OCI-LY7 (cell line): Measurements from ENCODE around the gene TPD52L1. TPM values are rescaled to one million over a fixed set of nuclear protein-coding genes. Genes with fewer than 3 reads are reported as not detected.

ENCODE experiments used
- BruUV-seq: library from RNA; stranded (reverse); fragments of 400-500 nt; replicated peaks from 2 replicates; lab custom pipeline; 2021; lab: Mats Ljungman, UMichigan
- CTCF ChIA-PET: fragments of 300-600 bp; sonication (Branson Sonifier 250); formaldehyde crosslinking; loops from one replicate; lab custom pipeline; 2022; ENCODE audit warnings: antibody characterized with exemption; ENCODE audit not compliant: unreplicated experiment; lab: Charles Lee
- POLR2A ChIA-PET: fragments of 300-600 bp; sonication (Branson Sonifier 250); formaldehyde crosslinking; loops from one replicate; lab custom pipeline; 2022; ENCODE audit warnings: antibody characterized with exemption; lab: Charles Lee
- DNase-seq: peaks from one replicate; pipeline ENCODE4 v3.0.0-alpha.2; 2015; ENCODE audit warnings: low spot score
- H2AFZ ChIP-seq: fragments of 200-600 bp; sonication (generic), shearing (Covaris generic); 2 replicates; pipeline ENCODE4 v1.6.1; 2014; ENCODE audit warnings: mild to moderate bottlenecking, antibody characterized with exemption, low read length, moderate library complexity
- H3K27ac ChIP-seq: fragments of 200-600 bp; sonication (generic); 2 replicates; pipeline ENCODE4 v1.5.1; 2014; ENCODE audit warnings: mixed run types, low read depth, mild to moderate bottlenecking, moderate library complexity, low read length, inconsistent platforms; ENCODE audit not compliant: poor library complexity, severe bottlenecking
- H3K36me3 ChIP-seq: fragments of 200-600 bp; sonication (generic); 2 replicates; pipeline ENCODE4 v1.6.1; 2014; ENCODE audit warnings: mild to moderate bottlenecking, antibody characterized with exemption, low read length, moderate library complexity, mixed read lengths; ENCODE audit not compliant: insufficient read depth
- H3K4me1 ChIP-seq: fragments of 200-600 bp; sonication (generic); 2 replicates; pipeline ENCODE4 v1.5.1; 2014; ENCODE audit warnings: mild to moderate bottlenecking, low read length; ENCODE audit not compliant: insufficient read depth, poor library complexity, severe bottlenecking
- H3K4me2 ChIP-seq: fragments of 200-600 bp; sonication (generic); 2 replicates; pipeline ENCODE4 v1.6.1; 2014; ENCODE audit warnings: mild to moderate bottlenecking, low read length
- H3K4me3 ChIP-seq: fragments of 200-600 bp; sonication (generic); 2 replicates; pipeline ENCODE4 v1.5.1; 2014; ENCODE audit warnings: mild to moderate bottlenecking, low read depth, low read length; ENCODE audit not compliant: poor library complexity, severe bottlenecking
- H3K79me2 ChIP-seq: fragments of 200-600 bp; sonication (generic); 2 replicates; pipeline ENCODE4 v1.6.1; 2016; ENCODE audit warnings: low read depth, mild to moderate bottlenecking, low read length, moderate library complexity, mixed read lengths; ENCODE audit not compliant: insufficient read depth
- H3K9me2 ChIP-seq: fragments of 200-600 bp; sonication (generic); 2 replicates; pipeline ENCODE4 v1.6.1; 2016; ENCODE audit warnings: mild to moderate bottlenecking, low read length, mixed read lengths; ENCODE audit not compliant: insufficient read depth
- H3K9me3 ChIP-seq: fragments of 200-600 bp; sonication (generic); 2 replicates; pipeline ENCODE4 v1.6.1; 2014; ENCODE audit warnings: mild to moderate bottlenecking, mixed run types, low read length, mixed read lengths
- H4K20me1 ChIP-seq: fragments of 200-600 bp; sonication (generic); 2 replicates; pipeline ENCODE4 v1.6.1; 2014; ENCODE audit warnings: mild to moderate bottlenecking, antibody characterized with exemption, low read length, moderate library complexity, mixed read lengths; ENCODE audit not compliant: insufficient read depth
- CTCF ChIP-seq: fragments of 200-600 bp; sonication (generic); conservative IDR thresholded peaks from 2 replicates; pipeline ENCODE4 v1.5.1; 2014; ENCODE audit warnings: mild to moderate bottlenecking, antibody characterized with exemption, low read length, moderate library complexity, mixed read lengths
- EZH2phosphoT487 ChIP-seq: fragments of 200-600 bp; sonication (generic); IDR thresholded peaks from 2 replicates; pipeline ENCODE4 v1.6.1; 2018; ENCODE audit warnings: low read depth, borderline replicate concordance, mild to moderate bottlenecking, mixed run types, antibody characterized with exemption, low read length, moderate library complexity, mixed read lengths
- intact Hi-C: fragments of 100-400 bp; cut with micrococcal nuclease; formaldehyde crosslinking; loops from one replicate; pipeline ENCODE4 v1.10.0; 2022; ENCODE audit not compliant: unreplicated experiment
- total RNA-seq, 2 experiments: library from RNA; depleted of rRNA in 1 of 2; stranded (reverse); fragments of >200 nt in 1 of 2; shearing (Covaris generic) in 1 of 2; gene quantifications; 2 replicates each; pipeline ENCODE4 v1.2.3, GENCODE V29; 2014 to 2022

The TPD52L1 gene
- total RNA-seq, 2 experiments from 2014 or later: not detected

DNA sequence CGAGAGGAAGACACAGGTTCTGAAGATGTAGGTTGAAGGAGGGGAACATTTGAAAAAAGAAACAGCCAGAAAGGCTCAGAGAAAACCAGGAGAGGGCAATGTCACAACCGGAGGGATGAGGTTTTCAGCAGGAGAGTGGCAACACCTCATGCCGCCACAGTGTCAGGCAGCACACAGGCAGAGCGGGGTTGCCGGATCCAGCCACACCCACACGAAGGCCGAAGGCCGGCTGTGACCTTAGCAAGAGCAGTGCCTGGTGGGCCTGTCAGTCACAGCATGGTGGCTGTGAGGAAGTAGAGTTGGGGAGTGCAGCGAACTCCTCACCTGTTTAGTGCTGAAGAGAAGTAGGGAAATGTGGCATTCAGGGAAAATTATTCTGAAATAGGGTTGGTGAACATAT is 134.1 kb downstream of the TPD52L1 start:
- TF ChIP-seq EZH2phosphoT487: no peak
- no peak for TF ChIP-seq CTCF
- H3K9me3 ChIP-seq: no peaks in the 10 kb centered on the region
- DNase-seq: no peak
- H4K20me1 ChIP-seq: no peaks in the 10 kb centered on the region; the same call in 1 of the 2 replicates
- peaks cover 75% of the 10 kb centered on the region for H3K36me3 ChIP-seq
- intact Hi-C loops: no loop called here
- H3K79me2 ChIP-seq: no peaks in the 10 kb centered on the region
- ChIA-PET POLR2A (no interaction called here), CTCF (no interaction called here)
- no peaks in the 10 kb centered on the region for H3K9me2 ChIP-seq
- H3K4me3 ChIP-seq: no peak overlapping the region
- no peak overlapping the region for H2AFZ ChIP-seq
- H3K4me2 ChIP-seq: no peak overlapping the region
- no peak overlapping the region for H3K27ac ChIP-seq
- no TSS peak for BruUV-seq
- no peaks in the 10 kb centered on the region for H3K4me1 ChIP-seq

GRCh38 chr6:125293587-125293986 is 140.0 kb downstream of the TPD52L1 start:
- no peak overlapping the region for H3K4me3 ChIP-seq
- H3K9me3 ChIP-seq: no peaks in the 10 kb centered on the region
- ChIA-PET POLR2A (interaction anchor here (1.0 kb wide), 1 partner anchor 8 kb away, joined by 6 read pairs; the partner anchor contains the start of gene HDDC2), CTCF (interaction anchor here (1.0 kb wide), 1 partner anchor 19 kb away, joined by 3 read pairs; no protein-coding TSS in a partner anchor)
- no peak overlapping the region for H3K27ac ChIP-seq
- H3K36me3 ChIP-seq: peaks cover 92% of the 10 kb centered on the region
- TF ChIP-seq CTCF: no peak
- TF ChIP-seq EZH2phosphoT487: no peak
- H3K79me2 ChIP-seq: peaks cover 4% of the 10 kb centered on the region; the same call in 1 of the 2 replicates
- intact Hi-C loops: no loop called here
- no peaks in the 10 kb centered on the region; the same call in 1 of the 2 replicates for H4K20me1 ChIP-seq
- no TSS peak for BruUV-seq
- no peak overlapping the region for H3K4me2 ChIP-seq
- DNase-seq: no peak
- no peaks in the 10 kb centered on the region for H3K4me1 ChIP-seq
- no peak overlapping the region for H2AFZ ChIP-seq
- no peaks in the 10 kb centered on the region for H3K9me2 ChIP-seq

DNA sequence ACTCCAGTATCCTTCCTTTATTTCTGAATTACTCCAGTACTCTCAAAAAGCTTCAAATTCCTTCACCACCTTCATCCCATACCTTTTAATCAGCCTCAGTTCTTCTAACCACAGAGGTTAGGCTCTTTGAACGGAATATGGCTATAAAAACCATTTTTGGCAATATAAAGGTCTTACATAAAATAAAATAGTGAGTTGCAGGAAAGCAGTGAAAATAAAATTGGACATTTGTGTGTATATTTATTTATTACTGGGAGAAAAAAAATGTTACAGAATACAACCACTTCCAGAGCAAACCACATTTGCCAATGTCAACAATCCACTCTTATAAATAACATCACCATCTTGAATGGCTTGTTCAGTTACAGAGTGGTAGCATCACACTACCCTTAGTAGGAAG is 140.5 kb downstream of the TPD52L1 start:
- TF ChIP-seq CTCF: no peak
- TF ChIP-seq EZH2phosphoT487: no peak
- no peaks in the 10 kb centered on the region for H3K4me1 ChIP-seq
- no peak overlapping the region for H3K4me2 ChIP-seq
- H3K36me3 ChIP-seq: peaks cover 96% of the 10 kb centered on the region
- no peaks in the 10 kb centered on the region for H3K9me3 ChIP-seq
- H4K20me1 ChIP-seq: no peaks in the 10 kb centered on the region; the same call in 1 of the 2 replicates
- H3K4me3 ChIP-seq: no peak overlapping the region
- DNase-seq: no peak
- intact Hi-C loops: no loop called here
- H3K27ac ChIP-seq: no peak overlapping the region
- no peaks in the 10 kb centered on the region for H3K9me2 ChIP-seq
- ChIA-PET POLR2A (no interaction called here), CTCF (interaction anchor here (1.0 kb wide), 1 partner anchor 19 kb away, joined by 3 read pairs; no protein-coding TSS in a partner anchor)
- no TSS peak for BruUV-seq
- H3K79me2 ChIP-seq: peaks cover 7% of the 10 kb centered on the region; the same call in 1 of the 2 replicates
- H2AFZ ChIP-seq: no peak overlapping the region
